Osteocyte (in vitro differentiated cells): Measurements from ENCODE around the gene ANO6. TPM values are rescaled to one million over a fixed set of nuclear protein-coding genes. Genes with fewer than 3 reads are reported as not detected.
A peak's percentile ranks its signal among the peaks of the same experiment; 100 is the strongest.

ENCODE experiments used
- DNase-seq: peaks from one replicate; pipeline ENCODE4 v3.0.0; 2021; ENCODE audit warnings: mixed read lengths; ENCODE audit not compliant: unreplicated experiment; ENCODE audit errors: extremely low spot score
- H3K27ac Mint-ChIP-seq: one replicate; pipeline ENCODE4 v1.8.0; 2021; ENCODE audit warnings: mild to moderate bottlenecking, mixed read lengths; ENCODE audit not compliant: unreplicated experiment
- H3K27me3 Mint-ChIP-seq: one replicate; pipeline ENCODE4 v1.8.0; 2021; ENCODE audit warnings: mixed read lengths; ENCODE audit not compliant: unreplicated experiment
- H3K36me3 Mint-ChIP-seq: one replicate; pipeline ENCODE4 v1.8.0; 2021; ENCODE audit warnings: mixed read lengths; ENCODE audit not compliant: unreplicated experiment
- H3K4me1 Mint-ChIP-seq: one replicate; pipeline ENCODE4 v1.8.0; 2021; ENCODE audit warnings: mixed read lengths; ENCODE audit not compliant: unreplicated experiment
- H3K4me3 Mint-ChIP-seq: one replicate; pipeline ENCODE4 v1.8.0; 2021; ENCODE audit warnings: mild to moderate bottlenecking, moderate library complexity, mixed read lengths; ENCODE audit not compliant: unreplicated experiment
- H3K9me3 Mint-ChIP-seq: one replicate; pipeline ENCODE4 v1.8.0; 2021; ENCODE audit warnings: mixed read lengths; ENCODE audit not compliant: unreplicated experiment
- CTCF ChIP-seq: fragments of 200-600 bp; sonication (generic); IDR thresholded peaks from 2 replicates; pipeline ENCODE4 v1.5.0; 2021; ENCODE audit warnings: antibody characterized with exemption, mild to moderate bottlenecking, moderate library complexity
- total RNA-seq: library from RNA; stranded (reverse); gene quantifications from 2 replicates; pipeline ENCODE4 v1.2.1, GENCODE V29; 2021

The ANO6 gene
- total RNA-seq, 1 donor from 2014 or later: 65.5 TPM

GRCh38 chr12:45248095-45248494, 32.2 kb downstream of the ANO6 start:
- DNase-seq: no peak
- H3K27me3 Mint-ChIP-seq: no peaks in the 10 kb centered on the region
- no peaks in the 10 kb centered on the region for H3K9me3 Mint-ChIP-seq
- TF ChIP-seq CTCF: no peak
- H3K36me3 Mint-ChIP-seq: no peaks in the 10 kb centered on the region
- no peak overlapping the region for H3K4me3 Mint-ChIP-seq
- H3K4me1 Mint-ChIP-seq: peaks cover 15% of the 10 kb centered on the region
- no peak overlapping the region for H3K27ac Mint-ChIP-seq

GRCh38 chr12:45254254-45254653, 38.4 kb downstream of the ANO6 start:
- H3K27me3 Mint-ChIP-seq: no peaks in the 10 kb centered on the region
- peaks cover 5% of the 10 kb centered on the region for H3K4me1 Mint-ChIP-seq
- no peaks in the 10 kb centered on the region for H3K36me3 Mint-ChIP-seq
- no peak for DNase-seq
- no peaks in the 10 kb centered on the region for H3K9me3 Mint-ChIP-seq
- TF ChIP-seq CTCF: no peak
- H3K4me3 Mint-ChIP-seq: no peak overlapping the region
- H3K27ac Mint-ChIP-seq: no peak overlapping the region

GRCh38 chr12:45256721-45257120, 40.8 kb downstream of the ANO6 start:
- TF ChIP-seq CTCF: no peak
- Mint-ChIP-seq H3K4me3 (no peak overlapping the region), H3K36me3 (no peaks in the 10 kb centered on the region), H3K4me1 (peaks cover 17% of the 10 kb centered on the region), H3K27me3 (no peaks in the 10 kb centered on the region), H3K9me3 (no peaks in the 10 kb centered on the region), H3K27ac (no peak overlapping the region)
- no peak for DNase-seq

GRCh38 chr12:45257185-45257930, 41.5 kb downstream of the ANO6 start:
- H3K9me3 Mint-ChIP-seq: no peaks in the 10 kb centered on the region
- peaks cover 17% of the 10 kb centered on the region for H3K4me1 Mint-ChIP-seq
- no peak for DNase-seq
- no peak overlapping the region for H3K4me3 Mint-ChIP-seq
- H3K36me3 Mint-ChIP-seq: no peaks in the 10 kb centered on the region
- no peak overlapping the region for H3K27ac Mint-ChIP-seq
- TF ChIP-seq CTCF: no peak
- H3K27me3 Mint-ChIP-seq: no peaks in the 10 kb centered on the region

- no peak for DNase-seq
- Mint-ChIP-seq H3K27me3 (no peaks in the 10 kb centered on the region), H3K9me3 (no peaks in the 10 kb centered on the region)
Observed at GRCh38 chr12:45259675-45260074, 43.8 kb downstream of the ANO6 start.

More at GRCh38 chr12:45259675-45260074, 43.8 kb downstream of the ANO6 start:
- Mint-ChIP-seq H3K4me1 (peaks cover 14% of the 10 kb centered on the region), H3K36me3 (no peaks in the 10 kb centered on the region), H3K27ac (peak overlapping the region; percentile 19), H3K4me3 (no peak overlapping the region)
- TF ChIP-seq CTCF: no peak
